GM15510 (cell line): Measurements from ENCODE around the gene RNF213.

Experiments used
- POLR2A ChIP-seq: IDR thresholded peaks from 3 replicates; pipeline ENCODE4 v1.6.1; 2011; ENCODE audit warnings: borderline replicate concordance; ENCODE audit not compliant: insufficient read length; ENCODE audit errors: extremely low read depth

The RNF213 gene

GRCh38 chr17:80220736-80221215 lies 39.9 kb upstream of the RNF213 start:
- no peak for TF ChIP-seq POLR2A

DNA sequence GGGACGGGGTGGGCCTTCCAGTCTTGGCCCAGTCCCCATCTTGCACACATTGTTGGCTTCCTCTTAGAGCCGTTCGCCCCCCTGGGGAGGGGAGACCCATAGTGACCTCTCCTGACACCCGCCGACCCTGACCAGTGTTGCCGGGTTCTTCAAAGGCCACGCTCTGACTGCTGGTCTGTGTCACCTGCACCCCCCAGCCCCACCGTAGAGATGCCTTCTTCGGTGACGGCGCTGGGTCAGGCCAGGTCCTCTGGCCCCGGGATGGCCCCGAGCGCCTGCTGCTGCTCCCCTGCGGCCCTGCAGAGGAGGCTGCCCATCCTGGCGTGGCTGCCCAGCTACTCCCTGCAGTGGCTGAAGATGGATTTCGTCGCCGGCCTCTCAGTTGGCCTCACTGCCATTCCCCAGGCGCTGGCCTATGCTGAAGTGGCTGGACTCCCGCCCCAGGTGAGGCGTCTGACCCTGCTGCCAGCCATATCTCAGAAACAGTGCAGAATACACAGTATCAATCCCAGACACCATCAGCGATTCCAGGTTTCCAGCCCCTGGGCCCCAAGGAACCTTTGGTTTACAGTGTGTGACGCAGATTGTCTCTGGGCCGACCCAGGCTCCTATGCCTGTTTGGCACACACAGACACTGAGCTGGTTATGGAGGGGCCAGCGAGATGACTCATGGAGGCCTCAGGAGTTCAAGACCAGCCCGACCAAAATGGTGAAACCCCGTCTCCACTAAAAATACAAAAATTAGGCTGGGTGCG lies 39.1 kb upstream of the RNF213 start:
- TF ChIP-seq POLR2A: no peak

- no peak for TF ChIP-seq POLR2A
Observed at GRCh38 chr17:80222376-80223141, 38.1 kb upstream of the RNF213 start.

GRCh38 chr17:80223142-80223815 lies 37.4 kb upstream of the RNF213 start:
- no peak for TF ChIP-seq POLR2A

DNA sequence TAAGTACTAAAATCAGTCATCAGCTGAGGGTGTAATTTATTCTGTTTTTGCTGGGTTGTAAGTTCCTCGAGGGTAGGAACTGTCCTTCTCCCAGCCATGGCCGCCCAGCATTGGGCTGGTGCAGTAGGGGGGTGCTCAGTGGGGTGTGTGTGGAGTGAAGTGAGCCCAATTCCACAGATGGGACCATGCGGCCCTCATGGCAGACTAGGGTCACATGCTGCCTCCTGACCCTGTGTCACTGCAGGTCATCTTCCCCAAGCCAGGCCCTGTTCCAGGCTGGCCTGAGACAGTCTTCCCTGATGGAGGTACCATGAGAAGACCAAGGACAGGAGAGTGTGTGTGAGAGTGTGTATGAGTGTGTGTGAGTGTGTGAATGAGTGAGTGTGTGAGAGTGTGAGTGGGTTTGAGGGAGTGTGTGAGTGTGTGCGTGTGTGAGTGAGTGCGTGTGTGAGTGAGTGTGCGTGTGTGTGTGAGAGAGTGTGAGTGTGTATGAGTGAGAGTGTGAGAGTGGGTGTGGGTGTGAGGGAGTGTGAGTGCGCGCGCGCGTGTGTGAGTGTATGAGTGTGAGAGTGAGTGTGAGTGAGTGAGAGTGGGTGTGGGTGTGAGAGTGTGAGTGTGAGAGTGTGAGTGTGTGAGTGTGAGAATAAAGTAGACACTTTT lies 36.7 kb upstream of the RNF213 start:
- TF ChIP-seq POLR2A: no peak

GRCh38 chr17:80224683-80225082 lies 36.0 kb upstream of the RNF213 start:
- no peak for TF ChIP-seq POLR2A

DNA sequence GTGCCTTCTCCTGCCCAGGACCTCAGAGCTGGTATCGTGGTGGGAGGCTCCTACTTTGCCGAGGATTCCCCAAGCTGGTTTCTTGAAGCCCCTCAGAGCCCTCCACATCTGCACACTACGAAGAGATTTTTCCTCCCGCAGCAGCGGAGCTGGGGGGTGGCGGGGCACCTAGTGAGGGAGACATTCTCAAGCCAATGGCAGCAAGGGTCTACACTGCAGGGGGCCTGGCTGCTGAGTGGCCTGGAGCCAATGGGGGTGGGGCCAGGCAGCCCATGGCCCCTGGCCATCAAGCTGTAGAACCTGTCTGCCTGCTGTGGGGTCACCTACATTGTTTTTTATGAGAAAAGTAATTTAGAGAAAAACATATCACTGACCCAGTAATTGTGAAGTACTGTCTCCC lies 35.4 kb upstream of the RNF213 start:
- TF ChIP-seq POLR2A: no peak

GRCh38 chr17:80227156-80227555 lies 33.5 kb upstream of the RNF213 start:
- no peak for TF ChIP-seq POLR2A

DNA sequence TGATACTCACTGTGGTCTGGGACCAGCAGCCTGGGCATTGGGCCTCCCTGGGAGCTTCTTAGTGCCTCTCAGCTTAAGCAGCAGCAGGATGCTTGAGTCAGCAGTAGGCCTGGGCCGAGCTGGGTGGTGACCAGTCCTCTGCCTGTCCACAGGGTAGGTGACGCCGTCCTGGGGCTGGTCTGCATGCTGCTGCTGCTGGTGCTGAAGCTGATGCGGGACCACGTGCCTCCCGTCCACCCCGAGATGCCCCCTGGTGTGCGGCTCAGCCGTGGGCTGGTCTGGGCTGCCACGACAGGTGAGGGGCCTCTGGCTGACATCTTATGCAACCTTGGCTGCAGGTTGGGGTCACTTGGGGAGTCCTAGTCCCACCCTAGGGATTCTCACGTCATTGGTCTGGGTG lies 33.0 kb upstream of the RNF213 start:
- no peak for TF ChIP-seq POLR2A

- no peak for TF ChIP-seq POLR2A
Observed at GRCh38 chr17:80228477-80228876, 32.2 kb upstream of the RNF213 start.

- TF ChIP-seq POLR2A: no peak
Observed at GRCh38 chr17:80229011-80229410, 31.6 kb upstream of the RNF213 start.

- no peak for TF ChIP-seq POLR2A
Observed at GRCh38 chr17:80232438-80232837, 28.2 kb upstream of the RNF213 start.

DNA sequence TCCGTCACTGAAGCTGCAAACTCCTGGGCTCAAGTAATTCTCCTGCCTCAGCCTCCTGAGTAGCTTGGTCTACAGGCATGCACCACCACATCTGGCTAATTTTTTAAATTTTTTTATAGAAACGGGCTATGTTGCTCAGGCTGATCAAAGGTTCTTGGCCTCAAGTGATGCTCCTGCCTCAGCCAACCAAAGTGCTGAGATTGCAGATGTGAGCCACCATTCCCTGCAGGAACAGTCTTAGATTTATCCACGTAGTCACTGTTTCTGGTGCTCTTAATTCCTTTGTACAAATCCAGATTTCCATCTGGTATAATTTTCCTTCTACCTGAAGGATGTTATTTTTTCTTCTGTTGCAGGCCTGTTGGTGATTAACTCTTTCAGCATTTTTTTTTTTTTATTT lies 27.4 kb upstream of the RNF213 start:
- no peak for TF ChIP-seq POLR2A

DNA sequence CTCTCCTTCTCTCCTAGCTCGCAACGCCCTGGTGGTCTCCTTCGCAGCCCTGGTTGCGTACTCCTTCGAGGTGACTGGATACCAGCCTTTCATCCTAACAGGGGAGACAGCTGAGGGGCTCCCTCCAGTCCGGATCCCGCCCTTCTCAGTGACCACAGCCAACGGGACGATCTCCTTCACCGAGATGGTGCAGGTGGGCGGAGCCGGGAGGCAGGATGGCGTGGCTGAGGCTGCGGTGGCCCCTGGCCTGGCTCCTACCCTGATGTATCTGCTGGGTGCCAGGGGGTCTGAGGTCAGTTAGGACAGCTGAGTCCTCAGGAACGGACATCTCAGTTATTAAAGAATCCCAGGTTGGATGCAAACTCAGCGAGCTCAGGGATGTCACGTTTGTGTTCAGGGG lies 23.7 kb upstream of the RNF213 start:
- no peak for TF ChIP-seq POLR2A

DNA sequence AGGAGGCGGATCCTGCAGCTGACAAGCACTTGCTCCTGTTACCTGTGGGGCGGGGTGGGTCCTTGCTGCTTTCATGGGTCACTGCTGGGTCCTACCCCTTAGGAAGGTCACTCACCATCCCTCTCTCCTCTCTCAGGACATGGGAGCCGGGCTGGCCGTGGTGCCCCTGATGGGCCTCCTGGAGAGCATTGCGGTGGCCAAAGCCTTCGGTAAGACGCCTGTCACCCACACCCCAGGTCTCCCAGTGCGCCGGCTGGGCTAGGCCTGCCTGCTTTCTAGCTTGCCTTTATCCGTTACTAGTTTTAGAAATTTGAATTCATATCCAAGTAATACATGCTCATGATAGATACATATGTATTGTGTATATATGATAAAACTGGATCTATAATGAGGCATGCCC lies 23.3 kb upstream of the RNF213 start:
- TF ChIP-seq POLR2A: no peak
